HS-27A (cell line): ENCODE results near the gene JPH2.
"Not testable (repeated sequence)": the region's sequence is repeated elsewhere in the genome, so short reads cannot be mapped to it uniquely, and the experiment has no call there.

Source experiments
- DNase-seq: peaks from one replicate; pipeline ENCODE4 v3.0.0-alpha.2; 2012; ENCODE audit warnings: low read depth, missing footprints

JPH2 gene

DNA sequence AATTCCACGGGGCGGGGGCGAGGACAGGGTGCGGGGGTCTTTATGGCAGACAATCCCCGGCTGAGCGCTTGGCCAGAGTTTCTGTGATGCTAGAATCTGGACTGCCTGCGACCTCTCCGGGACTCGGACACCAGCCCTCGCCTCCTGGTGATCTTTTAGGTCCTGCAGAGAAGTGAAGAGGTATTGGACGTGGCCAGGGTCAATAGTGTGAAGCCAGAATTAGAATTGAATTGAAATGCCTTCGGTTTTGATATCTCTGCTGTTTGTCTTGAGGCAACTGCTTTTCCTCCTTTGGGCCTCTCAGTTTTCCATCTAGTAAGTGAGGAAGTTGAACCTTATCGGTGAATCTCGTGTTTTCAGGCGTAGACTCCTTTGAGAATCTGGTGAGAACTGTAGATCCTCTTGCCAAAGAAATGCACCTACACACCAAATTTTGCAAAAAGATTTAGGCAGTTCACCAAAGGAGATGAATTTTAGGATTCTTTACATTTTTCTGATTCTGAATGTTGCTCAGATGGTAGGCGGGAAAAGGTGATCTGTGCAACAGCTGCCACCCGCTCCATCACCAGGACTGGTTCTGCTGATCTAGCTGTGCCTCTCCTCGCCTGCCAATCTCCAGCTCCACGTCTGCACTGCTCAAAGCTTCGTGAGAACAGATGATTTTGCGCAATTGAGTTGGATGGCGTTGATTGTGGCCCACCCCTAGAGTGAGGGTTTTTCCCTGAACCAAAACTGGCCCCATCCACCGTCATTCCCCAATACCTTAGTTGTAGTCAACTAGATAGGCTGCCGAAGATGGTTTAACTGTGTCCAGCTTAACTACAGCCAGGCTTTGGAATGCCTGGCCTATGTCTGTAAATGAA is 24.4 kb upstream of the JPH2 start:
- DNase-seq: no peak

DNA sequence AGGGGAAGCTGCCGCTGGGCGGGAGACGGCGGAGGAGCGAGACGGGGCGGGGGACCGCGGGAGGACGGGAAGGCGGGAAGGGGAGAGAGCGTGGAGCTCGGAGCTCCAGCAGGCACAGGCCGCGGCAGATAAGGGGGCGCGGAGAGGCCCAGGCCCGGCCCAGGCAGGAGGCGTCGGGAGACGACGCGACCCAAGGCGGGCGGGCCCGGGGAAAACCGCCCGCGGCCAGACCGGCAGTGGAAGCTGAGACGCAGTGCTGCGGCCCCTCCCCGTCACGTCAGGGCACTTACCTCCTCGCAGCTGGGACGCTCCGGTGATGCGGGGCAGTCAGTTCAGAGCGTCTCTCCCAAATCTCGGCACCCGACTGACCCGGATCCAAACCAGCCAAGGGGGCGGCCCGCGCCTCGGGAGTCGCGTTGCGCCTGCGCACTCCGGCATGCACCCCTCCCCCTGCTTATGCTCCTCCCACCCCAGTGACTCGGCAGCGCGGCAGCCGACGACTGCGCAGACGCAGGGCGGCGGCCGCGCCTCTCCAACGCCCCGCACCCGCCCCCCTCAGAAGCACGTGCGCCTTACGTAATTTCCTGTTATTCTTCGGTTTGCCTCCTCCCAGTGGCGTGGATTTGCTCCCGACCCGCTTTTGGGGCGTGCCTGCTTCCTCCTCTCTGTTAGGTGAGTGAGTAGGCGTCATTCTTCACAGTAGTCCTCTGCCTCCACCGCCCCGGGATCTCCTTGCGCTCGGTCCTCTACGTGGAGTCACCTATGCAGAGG is 23.6 kb upstream of the JPH2 start, which contains the start of gene OSER1:
OSER1 (minus strand) TSS at position 366 of the 771 bp plus-strand sequence. CDS start 3,814 bp downstream, outside the sequence.
- peak; percentile 94 for DNase-seq

GRCh38 chr20:44209686-44210405 is 22.9 kb upstream of the JPH2 start:
- no peak for DNase-seq

- DNase-seq: no peak
Observed at GRCh38 chr20:44208770-44209169, 21.8 kb upstream of the JPH2 start.

- DNase-seq: no peak
Observed at GRCh38 chr20:44208165-44208564, 21.2 kb upstream of the JPH2 start.

GRCh38 chr20:44207126-44207723 is 20.2 kb upstream of the JPH2 start:
- no peak for DNase-seq

DNA sequence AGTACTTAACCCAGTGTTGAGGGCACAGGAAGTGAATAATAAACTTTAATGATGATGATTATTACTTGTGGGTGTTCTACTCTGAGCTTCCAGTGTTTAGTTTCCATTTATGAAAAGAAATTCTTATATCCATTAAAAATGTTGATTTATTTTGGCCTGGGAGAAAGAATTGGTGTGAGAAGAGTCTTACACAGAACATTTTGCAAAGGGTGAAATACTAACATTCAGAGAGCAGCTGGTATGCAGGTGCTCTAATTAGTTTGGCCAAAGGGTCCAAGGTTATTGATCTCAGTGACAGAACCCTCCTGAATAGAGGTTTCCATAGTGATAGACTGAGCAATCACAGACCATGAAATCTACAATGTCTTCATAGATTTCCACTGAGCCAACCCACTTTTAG is 19.1 kb upstream of the JPH2 start:
- no peak for DNase-seq

DNA sequence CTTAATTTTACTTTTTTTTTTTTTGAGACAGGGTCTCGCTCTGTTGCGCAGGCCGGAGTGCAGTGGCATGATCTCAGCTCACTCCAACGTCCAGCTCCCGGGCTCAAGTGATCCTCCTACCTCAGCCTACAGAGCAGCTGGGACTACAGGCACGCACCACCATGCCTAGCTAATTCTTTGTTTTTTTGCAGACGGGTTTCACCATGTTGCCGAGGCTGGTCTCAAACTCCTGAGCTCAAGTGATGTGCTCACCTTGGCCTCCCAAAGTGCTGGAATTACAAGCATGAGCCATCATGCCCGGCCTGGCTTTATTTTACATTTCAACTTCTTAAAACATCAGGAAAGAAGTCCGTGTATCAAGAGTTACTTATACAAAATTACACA is 17.8 kb upstream of the JPH2 start:
- DNase-seq: no peak

GRCh38 chr20:44204156-44204831 is 17.3 kb upstream of the JPH2 start:
- peak; percentile 84 for DNase-seq

- no peak for DNase-seq
Observed at GRCh38 chr20:44203161-44203560, 16.2 kb upstream of the JPH2 start.

GRCh38 chr20:44200983-44201382 is 14.0 kb upstream of the JPH2 start:
- no peak for DNase-seq

GRCh38 chr20:44200371-44200770 is 13.4 kb upstream of the JPH2 start:
- DNase-seq: no peak

DNA sequence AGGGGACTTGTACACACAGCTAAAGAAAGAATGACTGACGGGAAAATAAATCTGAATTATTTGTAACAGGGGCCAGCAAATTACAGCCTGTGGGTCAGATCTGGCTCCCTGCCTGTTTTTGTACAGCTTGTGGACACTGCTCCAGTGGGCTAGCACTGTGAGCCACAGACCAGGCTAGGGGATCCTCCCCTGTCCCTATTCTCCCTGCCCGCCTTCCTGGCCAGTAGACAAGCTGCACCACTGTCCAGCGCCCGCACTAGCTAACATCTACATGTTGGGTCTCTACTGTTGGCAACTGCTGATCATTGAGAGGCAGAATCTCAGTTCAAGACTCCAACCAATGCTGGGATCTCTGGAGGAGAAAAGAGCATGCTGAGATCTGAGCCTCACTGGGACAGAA is 12.9 kb upstream of the JPH2 start:
- DNase-seq: no peak

- no peak for DNase-seq
Observed at GRCh38 chr20:44198872-44199271, 11.9 kb upstream of the JPH2 start.

GRCh38 chr20:44196271-44196670 is 9.3 kb upstream of the JPH2 start:
- DNase-seq: no peak

DNA sequence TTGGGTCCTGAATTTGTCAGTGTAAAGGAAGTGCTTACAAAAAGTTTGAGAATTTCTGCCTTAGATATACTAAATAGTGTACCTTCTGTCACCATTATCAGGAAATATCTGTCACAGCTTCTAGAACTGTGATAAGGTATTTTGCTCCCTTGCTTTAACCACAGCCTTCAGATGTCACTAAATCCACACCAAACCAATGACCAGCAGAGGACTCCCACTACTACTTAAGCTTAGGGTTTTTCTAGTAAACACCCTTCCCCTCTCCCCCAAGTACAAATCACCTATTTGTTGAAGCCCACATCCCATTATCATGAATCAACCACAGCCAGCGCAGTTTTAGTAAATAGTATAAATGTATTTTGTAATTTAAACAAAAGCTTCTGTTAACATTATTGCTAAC is 8.6 kb upstream of the JPH2 start:
- no peak for DNase-seq

GRCh38 chr20:44193801-44194200 is 6.8 kb upstream of the JPH2 start:
- no peak for DNase-seq

GRCh38 chr20:44191640-44192039 is 4.7 kb upstream of the JPH2 start:
- DNase-seq: not testable (repeated sequence)

GRCh38 chr20:44190197-44190852 is 3.3 kb upstream of the JPH2 start:
- peak; percentile 72 for DNase-seq

DNA sequence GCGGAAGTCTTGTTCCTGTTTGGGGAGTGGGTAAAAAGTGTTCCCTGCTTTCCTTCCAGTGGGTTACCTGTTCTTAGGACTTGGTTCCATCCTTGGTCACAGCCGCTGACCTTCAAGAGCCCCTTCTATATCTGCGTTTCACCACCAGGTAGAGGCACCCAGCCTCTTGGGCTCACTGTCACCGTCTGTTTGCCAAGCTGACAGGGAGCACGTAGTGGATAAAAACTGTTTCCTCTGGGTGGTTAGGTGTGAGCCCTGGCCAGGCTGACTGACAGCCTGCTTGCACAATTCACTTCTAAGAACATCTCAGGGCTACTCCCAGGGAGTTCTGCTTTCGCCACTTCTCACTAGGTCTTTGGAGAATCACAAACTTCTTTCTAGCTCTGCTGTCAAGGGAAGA is 1.8 kb upstream of the JPH2 start:
- no peak for DNase-seq
